HepG2 (cell line): ENCODE data around the gene CKB. TPM values are rescaled to one million over a fixed set of nuclear protein-coding genes. Genes with fewer than 3 reads are reported as not detected.

Experiments
- ARID5B ChIP-seq: IDR thresholded peaks from 2 replicates; pipeline ENCODE4 v1.4.0; 2020; ENCODE audit warnings: mild to moderate bottlenecking, missing genetic modification reagents
- CREB1 ChIP-seq, 2 experiments: fragments of 450-650 bp in 1 of 2; IDR thresholded peaks; 2 replicates each; pipeline ENCODE4 v1.6.1; 2016 to 2017; ENCODE audit warnings: control low read depth in 1 of 2, mild to moderate bottlenecking in 1 of 2, missing compliant biosample characterization in 1 of 2, missing genetic modification characterization in 1 of 2
- DBP ChIP-seq: sonication (generic); formaldehyde crosslinking; IDR thresholded peaks from 2 replicates; pipeline ENCODE4 v1.4.0; 2020; ENCODE audit warnings: missing genetic modification reagents; ENCODE audit errors: not compliant biosample characterization
- ERF ChIP-seq: IDR thresholded peaks from 2 replicates; pipeline ENCODE4 v1.6.1; 2018; ENCODE audit warnings: missing biosample characterization, missing genetic modification reagents
- FOXC1 ChIP-seq: sonication (generic); formaldehyde crosslinking; IDR thresholded peaks from 2 replicates; pipeline ENCODE4 v1.8.0; 2022; ENCODE audit warnings: mild to moderate bottlenecking, missing genetic modification reagents, borderline replicate concordance
- KDM2A ChIP-seq: sonication (generic); formaldehyde crosslinking; IDR thresholded peaks from 2 replicates; pipeline ENCODE4 v1.4.0; 2020; ENCODE audit warnings: low read depth, missing genetic modification reagents, borderline replicate concordance
- KLF16 ChIP-seq, 2 experiments: sonication (generic) in 1 of 2; formaldehyde crosslinking in 1 of 2; IDR thresholded peaks; 2 replicates each; pipeline versions ENCODE4 v1.6.1 to v1.8.0; 2016 to 2023; ENCODE audit warnings: missing genetic modification reagents in 2 of 2, missing compliant biosample characterization in 1 of 2
- LCORL ChIP-seq, 2 experiments: fragments of 450-650 bp in 1 of 2; sonication (generic) in 1 of 2; formaldehyde crosslinking in 1 of 2; IDR thresholded peaks; 2 replicates each; pipeline versions ENCODE4 v1.5.0 to v1.6.1; 2017 to 2020; ENCODE audit warnings: antibody characterized with exemption in 1 of 2, missing genetic modification reagents in 1 of 2
- MTF1 ChIP-seq: sonication (generic); formaldehyde crosslinking; IDR thresholded peaks from 2 replicates; pipeline ENCODE4 v1.5.0; 2020; ENCODE audit warnings: missing genetic modification reagents
- NR2C2 ChIP-seq: sonication (generic); formaldehyde crosslinking; IDR thresholded peaks from 2 replicates; pipeline ENCODE4 v1.4.0; 2020; ENCODE audit warnings: missing genetic modification reagents, mild to moderate bottlenecking, moderate library complexity, borderline replicate concordance
- SMAD3 ChIP-seq: sonication (generic); formaldehyde crosslinking; IDR thresholded peaks from 2 replicates; pipeline ENCODE4 v1.4.0; 2020; ENCODE audit warnings: missing genetic modification reagents
- TFDP1 ChIP-seq: IDR thresholded peaks from 2 replicates; pipeline ENCODE4 v1.6.1; 2016; ENCODE audit warnings: missing compliant biosample characterization, missing genetic modification reagents, borderline replicate concordance
- ZFP1 ChIP-seq: IDR thresholded peaks from 2 replicates; pipeline ENCODE4 v1.6.1; 2016
- ZNF180 ChIP-seq: sonication (generic); formaldehyde crosslinking; IDR thresholded peaks from 2 replicates; pipeline ENCODE4 v1.4.0; 2020; ENCODE audit warnings: low read depth, missing genetic modification reagents, borderline replicate concordance
- ZNF232 ChIP-seq: sonication (generic); formaldehyde crosslinking; IDR thresholded peaks from 2 replicates; pipeline ENCODE4 v1.4.0; 2020; ENCODE audit warnings: missing genetic modification reagents, borderline replicate concordance
- ZNF362 ChIP-seq: sonication (generic); formaldehyde crosslinking; IDR thresholded peaks from 2 replicates; pipeline ENCODE4 v1.4.0; 2020; ENCODE audit warnings: missing genetic modification reagents, mild to moderate bottlenecking, borderline replicate concordance
- ZNF512 ChIP-seq: sonication (generic); formaldehyde crosslinking; IDR thresholded peaks from 2 replicates; pipeline ENCODE4 v1.4.0; 2020; ENCODE audit warnings: mild to moderate bottlenecking, missing genetic modification reagents
- ZNF775 ChIP-seq: sonication (generic); formaldehyde crosslinking; IDR thresholded peaks from 2 replicates; pipeline ENCODE4 v1.4.0; 2020; ENCODE audit warnings: missing genetic modification reagents, mild to moderate bottlenecking, moderate library complexity, borderline replicate concordance
- polyA plus RNA-seq, 8 experiments: library from polyadenylated mRNA; depleted of rRNA in 3 of 8; stranded (reverse) in 7 of 8; unstranded in 1 of 8; fragments of >200 nt; fragmentation: Illumina TruSeq in 4 of 8; extraction: Trizol in 4 of 8; gene quantifications; 2 replicates each; pipeline versions ENCODE4 v1.2.1 to v1.2.3, GENCODE V29; 2011 to 2016; ENCODE audit warnings: low read depth in 4 of 8, missing spikeins in 1 of 8, mixed read lengths in 1 of 8; ENCODE audit not compliant: insufficient read depth in 1 of 8
- total RNA-seq, 5 experiments: library from RNA; depleted of rRNA; stranded (reverse); fragments of >200 nt; fragmentation: Illumina TruSeq; extraction: Trizol; gene quantifications; 2 replicates each; pipeline ENCODE4 v1.2.3, GENCODE V29; 2016; ENCODE audit warnings: low read depth in 1 of 5

Gene CKB
- total and polyA plus RNA-seq, 2 of the 13 experiments (the other 11 are each of a cell fraction or from before 2014, with no cell fraction given) = 82.3 to 217 TPM

- TF ChIP-seq ZNF512 (CRISPR knock-in tag) = no peak
- 0 out of 2 replicates have a peak, but pooled peaks have one; percentile 7 for TF ChIP-seq MTF1 (CRISPR knock-in tag)
- peak; percentile 67; the same call in 1 of the 2 replicates for TF ChIP-seq ZNF775 (CRISPR knock-in tag)
- TF ChIP-seq ZNF232 (CRISPR knock-in tag) = no peak; the same call in 1 of the 2 replicates
- peak; percentile 63 for TF ChIP-seq KDM2A
- TF ChIP-seq ZFP1 (CRISPR knock-in tag) = no peak
- TF ChIP-seq KLF16 (CRISPR knock-in tag; IDR thresholded peaks at IDR 0.05) = no peak
- TF ChIP-seq DBP (CRISPR knock-in tag) = no peak
- 0 out of 2 replicates have a peak, but pooled peaks have one; percentile 27 for TF ChIP-seq SMAD3 (CRISPR knock-in tag)
- no peak for TF ChIP-seq LCORL (IDR thresholded peaks at IDR 0.05)
- peak; percentile 55; the same call in 1 of the 2 replicates for TF ChIP-seq LCORL (CRISPR knock-in tag; IDR thresholded peaks at IDR 0.05)
- no peak for TF ChIP-seq NR2C2
- no peak for TF ChIP-seq ZNF180
- TF ChIP-seq TFDP1 (CRISPR knock-in tag) = peak; percentile 77; the same call in 1 of the 2 replicates
- TF ChIP-seq CREB1 (IDR thresholded peaks at IDR 0.05) = peak; percentile 73
- TF ChIP-seq CREB1 (CRISPR knock-in tag; IDR thresholded peaks at IDR 0.05) = peak; percentile 69
- TF ChIP-seq ARID5B (CRISPR knock-in tag) = peak; percentile 25; the same call in 1 of the 2 replicates
- TF ChIP-seq ZNF362 (CRISPR knock-in tag) = peak; percentile 23; the same call in 1 of the 2 replicates
- TF ChIP-seq FOXC1 (CRISPR knock-in tag) = no peak
- peak; percentile 30; the same call in 1 of the 2 replicates for TF ChIP-seq ERF (CRISPR knock-in tag)
These were observed 6.2 kb upstream of the CKB start, which contains the start of gene TRMT61A (continued) for GRCh38 chr14:103528587-103529382.
